GM10266 (cell line): ENCODE data around the gene TBL1X.

ENCODE experiments used
- DNase-seq: peaks from one replicate; pipeline ENCODE4 v3.0.0; 2012; ENCODE audit errors: extremely low spot score
- TF ChIP-seq, protein P1 (sequence below): IDR thresholded peaks from 2 replicates; pipeline ENCODE4 v1.5.1; 2012; ENCODE audit warnings: mild to moderate bottlenecking, low read depth; ENCODE audit not compliant: control insufficient read depth, insufficient read depth; ENCODE audit errors: missing control alignments

The TBL1X gene

GRCh38 chrX:9746148-9746888 lies 281.5 kb downstream of the TBL1X start:
- TF ChIP-seq, protein P1, sequence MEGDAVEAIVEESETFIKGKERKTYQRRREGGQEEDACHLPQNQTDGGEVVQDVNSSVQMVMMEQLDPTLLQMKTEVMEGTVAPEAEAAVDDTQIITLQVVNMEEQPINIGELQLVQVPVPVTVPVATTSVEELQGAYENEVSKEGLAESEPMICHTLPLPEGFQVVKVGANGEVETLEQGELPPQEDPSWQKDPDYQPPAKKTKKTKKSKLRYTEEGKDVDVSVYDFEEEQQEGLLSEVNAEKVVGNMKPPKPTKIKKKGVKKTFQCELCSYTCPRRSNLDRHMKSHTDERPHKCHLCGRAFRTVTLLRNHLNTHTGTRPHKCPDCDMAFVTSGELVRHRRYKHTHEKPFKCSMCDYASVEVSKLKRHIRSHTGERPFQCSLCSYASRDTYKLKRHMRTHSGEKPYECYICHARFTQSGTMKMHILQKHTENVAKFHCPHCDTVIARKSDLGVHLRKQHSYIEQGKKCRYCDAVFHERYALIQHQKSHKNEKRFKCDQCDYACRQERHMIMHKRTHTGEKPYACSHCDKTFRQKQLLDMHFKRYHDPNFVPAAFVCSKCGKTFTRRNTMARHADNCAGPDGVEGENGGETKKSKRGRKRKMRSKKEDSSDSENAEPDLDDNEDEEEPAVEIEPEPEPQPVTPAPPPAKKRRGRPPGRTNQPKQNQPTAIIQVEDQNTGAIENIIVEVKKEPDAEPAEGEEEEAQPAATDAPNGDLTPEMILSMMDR: no peak
- DNase-seq: no peak

- TF ChIP-seq, protein P1: no peak
Measured at GRCh38 chrX:9747644-9748043, 282.8 kb downstream of the TBL1X start.

DNA sequence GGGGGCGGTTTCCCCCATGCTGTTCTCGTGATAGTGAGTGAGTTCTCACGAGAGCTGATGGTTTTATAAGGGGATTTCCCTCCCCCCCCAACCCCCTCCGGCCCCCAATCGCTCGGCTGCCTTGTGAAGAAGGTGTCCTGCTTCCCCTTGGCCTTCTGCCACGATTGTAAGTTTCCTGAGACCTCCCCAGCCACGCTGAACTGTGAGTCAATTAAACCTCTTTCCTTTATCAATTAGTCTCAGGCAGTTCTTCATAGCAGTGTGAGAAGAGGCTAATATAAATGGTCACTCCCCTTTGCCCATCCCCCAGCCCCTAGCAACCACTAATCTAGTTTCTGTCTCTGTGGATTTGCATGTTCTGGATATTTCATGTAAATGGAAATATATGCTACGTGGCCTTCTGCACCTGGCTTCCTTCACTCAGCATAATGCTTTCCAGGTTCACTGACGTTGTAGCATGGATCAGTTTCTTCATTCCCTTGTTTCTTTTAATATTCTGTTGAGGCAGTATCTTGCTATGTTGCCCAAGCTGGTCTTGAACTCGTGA lies 284.4 kb downstream of the TBL1X start:
- TF ChIP-seq, protein P1: no peak
- no peak for DNase-seq

More at GRCh38 chrX:9747644-9748043, 282.8 kb downstream of the TBL1X start:
- DNase-seq: no peak

GRCh38 chrX:9757366-9757765 lies 292.5 kb downstream of the TBL1X start:
- TF ChIP-seq, protein P1: no peak
- DNase-seq: no peak

DNA sequence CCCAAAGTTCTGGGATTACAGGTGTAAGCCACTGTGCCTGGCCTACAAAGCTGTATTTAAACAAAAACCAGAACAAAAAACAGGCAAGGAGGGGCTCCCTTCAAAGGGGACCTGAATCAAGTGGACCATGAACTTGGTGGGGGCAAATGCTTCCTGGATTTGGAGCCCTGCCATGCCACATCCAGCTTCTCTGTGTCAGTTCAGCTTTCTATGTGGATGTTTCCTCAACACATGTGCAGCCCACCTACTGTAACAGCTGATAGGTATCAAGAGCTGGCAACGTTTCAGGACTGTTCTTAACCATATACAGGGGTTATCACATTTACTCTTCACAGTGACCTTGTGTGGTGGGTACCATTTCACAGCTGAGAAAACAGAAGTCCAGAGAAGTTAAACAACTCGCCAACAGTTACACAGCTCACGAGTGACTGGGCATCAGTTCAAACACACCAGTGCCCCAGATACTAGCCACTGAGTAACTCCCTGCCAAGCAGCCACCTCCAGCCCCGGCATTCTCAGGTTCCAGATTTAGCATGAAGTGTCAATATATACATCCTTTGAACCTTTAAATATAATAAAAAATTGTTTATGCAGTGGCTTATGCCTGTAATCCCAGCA lies 293.3 kb downstream of the TBL1X start:
- TF ChIP-seq, protein P1: no peak
- DNase-seq: no peak

DNA sequence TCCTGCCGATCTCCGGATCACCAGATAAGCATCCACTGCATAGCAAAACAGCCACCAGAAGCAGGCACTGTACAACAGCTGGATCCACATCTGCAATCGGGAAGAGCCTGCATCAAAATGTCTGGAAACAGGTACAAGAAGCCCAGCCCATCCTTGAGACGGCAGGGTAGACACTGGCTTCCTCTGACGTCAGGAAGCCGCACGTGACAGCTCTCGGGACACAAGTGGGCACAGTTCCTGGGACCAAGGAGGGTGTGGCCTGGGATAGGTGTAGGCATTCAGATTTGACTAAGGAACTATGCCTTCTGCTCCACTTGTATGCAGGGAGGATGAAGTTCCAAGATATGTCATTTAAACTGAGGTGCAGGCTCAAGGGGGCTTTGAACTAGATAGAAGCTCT lies 294.5 kb downstream of the TBL1X start:
- no peak for DNase-seq
- TF ChIP-seq, protein P1: no peak
